Superior temporal gyrus (tissue), 1 donor: ENCODE results near the gene PCSK5.
"Not testable (repeated sequence)": the region's sequence is repeated elsewhere in the genome, so short reads cannot be mapped to it uniquely, and the experiment has no call there.

Experiments used
- DNase-seq: peaks from one replicate; pipeline ENCODE4 v3.0.0-alpha.2; 2016; ENCODE audit errors: extremely low spot score

The PCSK5 gene

GRCh38 chr9:76007935-76008334 lies 117.5 kb downstream of the PCSK5 start:
- no peak for DNase-seq

DNA sequence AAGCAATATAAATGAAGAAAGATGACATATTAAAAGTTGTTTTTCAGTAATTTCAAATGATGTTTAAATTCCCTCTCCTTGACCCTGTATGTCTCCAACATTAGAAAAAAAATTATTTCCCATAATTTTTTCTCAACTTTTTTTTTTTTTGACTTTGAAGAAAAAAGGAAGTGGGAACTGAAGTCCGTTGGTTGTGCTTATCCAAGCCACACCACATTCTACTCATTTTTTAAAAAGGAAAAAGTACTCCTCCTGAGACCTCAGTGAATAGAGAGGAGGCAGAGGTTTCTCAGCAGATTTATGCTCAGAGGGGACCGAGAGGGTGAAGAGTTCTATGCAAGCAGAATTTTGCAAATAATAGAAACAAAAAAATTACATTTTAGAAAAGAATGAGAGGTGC lies 123.3 kb downstream of the PCSK5 start:
- no peak for DNase-seq

DNA sequence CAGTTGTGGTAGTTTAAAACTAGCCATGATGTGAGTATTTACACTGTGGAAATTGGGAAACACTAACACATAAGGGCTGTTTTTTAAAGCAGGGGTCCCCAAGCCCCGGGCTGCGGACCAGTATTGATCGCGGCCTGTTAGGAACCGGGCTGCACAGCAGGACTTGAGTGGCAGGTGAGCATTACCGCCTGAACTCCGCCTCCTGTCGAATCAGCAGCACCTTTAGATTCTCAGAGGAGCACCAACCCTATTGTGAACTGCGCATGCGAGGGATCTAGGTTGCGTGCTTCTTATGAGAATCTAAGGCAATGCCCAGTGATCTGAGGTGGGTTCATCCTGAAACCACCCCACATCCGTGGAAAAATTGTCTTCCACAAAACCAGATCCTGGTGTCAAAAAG lies 127.8 kb downstream of the PCSK5 start:
- no peak for DNase-seq

DNA sequence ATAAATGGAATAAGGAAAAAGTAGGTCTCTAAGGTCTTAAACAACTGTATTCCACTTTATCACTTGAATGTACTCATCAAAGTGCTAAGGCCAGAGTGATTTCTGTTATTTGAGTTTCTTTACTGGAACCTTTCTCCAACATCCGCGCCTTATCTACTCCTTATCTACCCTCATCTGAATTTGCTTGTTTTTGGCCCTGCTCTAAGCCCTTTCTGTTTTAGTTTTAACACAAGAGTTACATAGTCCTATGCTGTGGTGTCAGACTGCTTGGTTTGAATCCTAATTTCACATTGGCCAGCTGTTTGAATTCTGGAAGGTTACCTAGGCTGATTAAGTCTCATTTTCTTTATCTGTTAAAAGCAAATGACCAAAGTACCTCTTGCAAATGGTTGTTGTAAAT lies 128.3 kb downstream of the PCSK5 start:
- no peak for DNase-seq

GRCh38 chr9:76020652-76021051 lies 130.2 kb downstream of the PCSK5 start:
- DNase-seq: no peak

GRCh38 chr9:76022317-76022716 lies 131.8 kb downstream of the PCSK5 start:
- DNase-seq: no peak

GRCh38 chr9:76023715-76024195 lies 133.3 kb downstream of the PCSK5 start:
- DNase-seq: no peak

- no peak for DNase-seq
Measured at GRCh38 chr9:76025286-76025685, 134.8 kb downstream of the PCSK5 start.

GRCh38 chr9:76026796-76027195 lies 136.3 kb downstream of the PCSK5 start:
- DNase-seq: no peak

DNA sequence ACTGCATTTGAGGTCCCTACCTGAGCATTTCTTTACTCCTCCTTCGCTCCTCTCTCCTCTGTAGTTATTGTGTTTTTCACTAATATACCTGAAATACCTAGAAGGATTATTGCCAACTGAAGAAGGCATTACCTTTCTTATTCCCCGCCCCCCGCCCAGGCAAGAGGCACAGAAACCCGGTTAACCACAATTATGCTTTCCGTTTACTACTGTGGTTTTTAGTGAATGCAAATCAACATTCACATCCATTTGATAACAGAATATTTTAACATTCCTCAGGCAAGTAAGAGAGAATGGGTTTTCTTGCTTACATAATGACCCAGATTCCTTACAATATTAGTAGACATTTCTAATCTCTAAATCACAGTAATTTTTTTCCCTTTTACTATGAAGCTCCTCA lies 136.9 kb downstream of the PCSK5 start:
- no peak for DNase-seq

GRCh38 chr9:76027861-76028260 lies 137.4 kb downstream of the PCSK5 start:
- DNase-seq: no peak

DNA sequence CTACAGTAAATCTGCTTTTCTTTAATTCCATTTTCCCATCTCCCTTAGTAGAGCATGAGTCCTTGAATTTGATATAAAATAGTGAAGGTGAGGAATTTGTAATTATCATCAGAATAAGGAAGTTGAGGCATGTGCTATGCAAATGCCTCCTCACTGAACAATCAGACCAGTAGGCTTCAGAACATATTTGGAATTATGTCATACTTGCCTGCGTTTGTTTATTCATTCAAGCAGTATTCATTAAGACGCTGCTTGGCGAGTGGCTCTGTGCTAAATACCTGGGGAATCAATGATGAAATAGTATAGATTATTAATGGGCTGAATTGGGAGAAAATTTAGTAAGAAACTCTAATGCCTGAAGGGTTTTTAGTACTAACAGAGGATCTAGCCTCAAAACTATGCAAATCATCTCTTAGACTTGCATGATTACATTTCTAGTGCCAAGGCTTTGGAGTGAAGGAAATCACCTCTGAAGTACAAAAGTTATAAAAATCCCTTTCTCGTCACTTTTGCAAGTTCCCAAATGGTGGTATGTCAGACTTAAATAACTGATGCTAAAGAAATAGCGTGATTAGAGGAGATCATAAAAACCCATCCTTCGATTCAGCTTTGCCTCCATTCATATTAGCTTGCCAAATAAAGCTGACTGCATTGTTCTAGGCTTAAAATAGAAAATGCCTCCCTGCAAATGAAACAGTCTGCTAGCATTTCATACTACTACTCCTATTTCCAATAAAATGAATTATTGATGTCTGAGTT lies 141.7 kb downstream of the PCSK5 start:
- DNase-seq: no peak

DNA sequence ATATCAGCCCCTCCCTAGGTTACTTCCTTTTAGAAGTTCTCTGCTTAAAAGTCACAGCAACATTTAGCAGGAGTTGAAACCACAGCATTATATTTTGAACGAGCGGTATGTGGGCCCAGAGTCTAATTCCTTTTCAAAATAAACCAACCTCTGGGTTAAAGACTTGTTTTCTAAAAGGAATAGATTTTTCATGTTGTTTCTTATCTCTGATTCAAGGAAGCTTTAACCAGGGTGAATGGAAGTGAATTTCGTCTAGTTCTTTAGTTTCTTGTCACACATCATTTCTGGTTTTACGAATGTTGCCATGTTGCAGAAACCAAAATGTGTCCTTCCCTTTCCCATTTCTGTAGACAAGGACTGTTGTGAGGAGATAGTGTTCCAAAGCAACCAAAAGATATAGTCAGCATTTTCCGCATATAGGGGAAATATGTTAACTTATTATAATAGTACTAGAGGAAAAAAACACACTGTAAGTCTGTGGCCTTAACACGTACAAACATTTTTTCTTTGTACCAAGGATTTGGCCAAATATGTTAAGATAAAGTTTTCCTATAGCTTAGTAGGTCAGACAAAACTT lies 142.4 kb downstream of the PCSK5 start:
- DNase-seq: no peak

DNA sequence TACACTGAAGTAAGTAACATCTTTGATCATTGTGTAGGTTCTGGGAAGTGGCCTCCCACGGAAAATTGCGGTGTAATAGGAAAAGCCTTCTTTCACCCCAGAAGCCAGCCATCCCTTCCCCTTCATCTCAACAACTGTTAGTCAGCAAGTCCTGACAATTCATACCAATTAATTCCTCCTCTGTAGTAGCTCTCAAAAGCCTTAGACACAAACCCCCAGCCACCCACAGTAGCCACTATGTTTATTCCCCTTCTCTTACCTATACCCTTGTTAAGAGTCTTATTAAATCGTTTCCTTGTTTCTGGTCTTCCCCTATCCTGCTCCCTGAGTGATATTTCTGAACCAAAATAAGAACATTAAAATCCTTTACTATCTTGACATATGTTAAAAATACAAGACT lies 143.6 kb downstream of the PCSK5 start:
- no peak for DNase-seq

- no peak for DNase-seq
Measured at GRCh38 chr9:76036762-76037161, 146.3 kb downstream of the PCSK5 start.

DNA sequence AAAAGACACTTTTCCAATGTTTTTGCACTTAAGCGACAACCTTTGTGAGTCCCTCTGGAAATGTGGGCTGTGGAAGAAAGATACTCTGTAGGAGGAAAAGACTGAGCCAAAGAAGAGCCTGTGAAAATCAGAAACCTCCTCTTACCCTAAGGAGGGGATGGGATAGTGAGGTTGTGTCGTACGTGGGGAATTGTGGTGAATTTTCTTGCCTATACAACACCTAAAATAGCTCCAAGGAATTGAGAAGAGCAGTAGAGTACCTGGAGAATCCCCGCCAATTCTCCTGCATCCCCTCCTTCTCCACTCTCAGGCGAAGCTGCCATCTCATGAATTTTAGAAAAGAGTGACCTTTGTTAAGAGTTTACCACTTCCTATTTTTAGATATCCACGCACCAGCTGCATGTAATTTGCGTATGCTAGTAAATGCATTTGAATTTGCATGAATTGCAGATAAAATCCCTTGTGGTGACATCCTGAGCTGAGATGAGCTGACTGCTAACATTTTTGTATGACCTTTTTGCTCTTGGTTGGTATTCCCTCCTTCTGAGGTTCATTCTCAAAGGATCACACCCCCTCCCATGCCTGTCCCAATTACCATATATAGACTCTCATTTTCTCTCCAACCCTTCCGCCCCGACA lies 147.2 kb downstream of the PCSK5 start:
- no peak for DNase-seq

DNA sequence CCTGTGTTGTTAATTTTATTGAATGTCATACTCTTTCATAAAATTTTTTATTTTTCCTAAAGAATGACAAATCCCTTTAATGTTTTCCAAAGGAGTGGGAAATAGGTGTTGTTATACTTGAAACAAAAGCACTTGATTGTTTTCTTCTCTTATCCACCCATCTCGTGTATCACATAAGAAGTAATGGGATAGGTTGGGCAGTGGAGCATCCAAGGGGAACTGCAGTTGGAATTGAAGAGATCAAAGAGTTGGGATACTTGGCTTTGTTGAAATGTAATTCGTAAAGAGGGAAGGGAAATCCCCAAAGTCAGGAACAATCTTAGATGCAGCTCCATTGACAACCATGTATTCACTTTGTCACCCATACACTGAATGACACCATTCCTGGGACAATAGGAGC lies 148.0 kb downstream of the PCSK5 start:
- DNase-seq: no peak

DNA sequence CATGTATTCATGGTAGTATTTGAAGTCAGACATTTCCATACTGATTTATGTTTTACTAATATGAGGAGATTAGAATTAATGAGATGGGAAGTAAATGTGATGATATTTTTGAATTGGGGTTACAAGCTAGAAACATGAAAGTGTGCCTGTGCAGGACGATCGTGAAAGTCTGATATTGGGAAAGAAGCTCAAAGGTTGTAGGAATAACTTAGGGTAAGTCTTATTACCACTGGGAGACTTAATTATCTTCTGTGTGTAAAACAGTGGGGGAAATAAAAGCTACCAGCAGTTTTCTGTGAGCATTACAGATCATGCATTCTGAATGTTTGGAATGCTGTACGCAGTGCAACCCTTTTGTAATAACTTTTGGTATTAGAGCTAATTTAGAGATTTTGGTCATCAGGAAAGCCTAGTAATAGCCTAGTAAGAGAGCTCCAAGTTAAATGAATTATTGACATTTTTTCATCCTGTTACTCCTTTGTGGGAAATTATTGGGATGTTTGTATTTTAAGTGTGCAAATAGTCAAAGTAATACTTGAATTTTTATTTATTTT lies 153.9 kb downstream of the PCSK5 start:
- DNase-seq: no peak

DNA sequence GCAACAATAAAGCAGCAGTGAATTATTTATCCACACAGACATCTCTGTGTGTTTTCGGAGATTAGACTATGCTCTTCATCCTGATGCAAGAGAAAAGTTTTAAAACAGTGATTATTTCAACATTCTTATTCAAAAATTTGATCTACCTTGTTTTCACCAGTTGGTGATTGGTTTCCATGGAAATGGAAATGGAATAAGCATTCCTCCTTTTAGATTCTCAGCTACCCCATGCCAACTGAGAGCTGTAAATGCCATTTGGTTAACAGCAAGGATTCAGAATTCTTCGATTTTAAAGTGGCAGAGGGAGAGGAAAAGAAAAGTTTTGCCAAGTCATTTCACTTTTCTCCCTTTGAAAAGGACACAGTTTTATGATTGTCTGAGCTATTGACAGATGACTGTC lies 154.7 kb downstream of the PCSK5 start:
- no peak for DNase-seq

- no peak for DNase-seq
Measured at GRCh38 chr9:76049341-76049740, 158.9 kb downstream of the PCSK5 start.

DNA sequence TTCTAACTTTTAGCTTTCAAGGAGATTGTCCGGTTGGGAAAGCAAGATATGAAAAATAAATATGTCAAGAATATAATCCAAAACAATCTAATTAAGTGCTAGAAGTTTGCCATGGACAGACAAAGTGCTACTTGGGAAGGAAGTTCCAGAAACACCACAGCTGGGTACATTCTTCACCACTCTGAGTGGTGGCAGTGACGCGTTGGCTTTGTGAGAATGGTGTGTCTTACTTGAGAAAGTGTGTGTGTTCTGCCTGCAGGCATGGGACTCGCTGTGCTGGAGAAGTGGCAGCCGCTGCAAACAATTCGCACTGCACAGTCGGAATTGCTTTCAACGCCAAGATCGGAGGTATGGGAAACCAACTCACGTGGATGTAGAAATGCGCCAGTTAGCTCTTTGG lies 177.2 kb downstream of the PCSK5 start:
- DNase-seq: no peak

GRCh38 chr9:76077537-76077936 lies 187.1 kb downstream of the PCSK5 start:
- DNase-seq: no peak

DNA sequence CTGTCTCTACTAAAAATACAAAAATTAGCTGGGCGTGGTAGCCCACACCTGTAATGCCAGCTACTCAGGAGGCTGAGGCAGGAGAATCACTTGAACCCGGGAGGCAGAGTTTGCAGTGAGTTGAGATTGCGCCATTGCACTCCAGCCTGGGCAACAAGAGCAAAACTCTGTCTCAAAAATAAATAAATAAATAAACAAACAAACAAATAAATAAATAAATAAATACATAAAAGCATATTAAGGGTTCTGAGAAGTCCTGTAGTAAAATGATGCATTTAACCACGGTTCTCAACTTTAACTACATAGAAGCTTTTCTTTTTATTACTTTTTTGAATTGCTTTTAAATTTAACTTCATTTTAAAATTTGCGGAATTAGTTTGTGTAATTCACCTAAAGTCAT lies 190.8 kb downstream of the PCSK5 start:
- DNase-seq: not testable (repeated sequence)
